ENCODE data around the gene CCNY. TPM values are rescaled to one million over a fixed set of nuclear protein-coding genes. Genes with fewer than 3 reads are reported as not detected.

The CCNY gene
- total RNA-seq, 1 experiment from 2014 or later = 62.2 TPM

DNA sequence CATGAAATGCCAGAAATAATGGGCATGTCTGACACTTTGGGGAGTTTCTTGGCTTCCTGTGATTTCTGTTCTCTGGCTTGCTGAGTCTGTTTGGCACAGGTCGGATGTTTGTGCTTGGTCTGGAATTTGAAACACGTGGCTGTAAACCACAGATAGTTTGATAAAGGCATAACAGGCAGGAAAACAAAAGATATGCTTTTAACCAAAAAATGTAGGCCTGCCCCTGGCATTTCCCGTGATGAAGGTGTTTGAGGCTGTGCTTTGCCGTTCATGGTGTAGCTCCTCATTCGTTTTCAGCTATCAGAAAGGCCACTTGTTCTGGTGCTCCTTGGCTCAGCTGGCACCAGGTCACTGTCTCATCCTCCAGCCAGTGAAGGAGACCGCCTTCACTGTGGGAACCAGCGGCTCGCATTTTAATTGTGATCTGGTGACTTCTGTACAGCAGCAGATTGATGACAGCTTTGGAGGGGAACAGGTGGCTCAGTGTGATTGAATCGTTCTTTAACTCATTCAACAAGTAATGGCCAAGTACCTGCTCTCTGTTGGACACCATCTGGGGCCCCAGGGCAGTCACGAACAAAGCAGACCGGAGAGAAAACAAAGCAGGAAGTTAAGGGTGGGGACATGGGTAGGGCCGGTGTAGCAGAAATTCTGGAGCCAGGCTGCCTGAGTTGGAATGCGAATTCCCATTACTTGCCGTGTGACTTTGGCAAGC lies 111.5 kb downstream of the CCNY start:
- no TSS peak for BruUV-seq (replicated peaks)
- ATAC-seq (peak; percentile 81), DNase-seq (ENCODE audit: low read depth, low spot score) (peak; percentile 10)
- Histone ChIP-seq H3K9me2 (ENCODE audit: insufficient read depth) (no peaks in the 10 kb centered on the region), H3K4me2 (ENCODE audit: low read length) (peak overlapping the region; percentile 69), H3K4me1 (ENCODE audit: control insufficient read depth in 1 of 2, insufficient read depth in 2 of 2, low read length in 2 of 2) (peaks cover 25 to 30% of the 10 kb centered on the region in 2 experiments), H3K79me2 (ENCODE audit: insufficient read depth, low read length) (peaks cover 93% of the 10 kb centered on the region), H3K36me3 (ENCODE audit: control insufficient read depth in 1 of 2, insufficient read depth in 2 of 2, low read length in 2 of 2) (no peaks in the 10 kb centered on the region), H3K27ac (ENCODE audit: low read depth, low read length) (peak overlapping the region; percentile 46), H3K27me3 (ENCODE audit: insufficient read depth, low read length) (no peaks in the 10 kb centered on the region), H4K20me1 (ENCODE audit: insufficient read depth) (no peaks in the 10 kb centered on the region), H3K9me3 (ENCODE audit: control insufficient read depth in 1 of 2, insufficient read depth in 1 of 2, low read depth in 1 of 2, low read length in 2 of 2) (peaks cover 7 to 23% of the 10 kb centered on the region in 2 experiments; a peak in 2 of 4 replicates), H2AFZ (ENCODE audit: low read depth, low read length, poor library complexity, severe bottlenecking) (no peak overlapping the region), H3K9ac (ENCODE audit: low read length) (0 out of 2 replicates have a peak overlapping the region, but pooled peaks have one; percentile 4), H3K4me3 (replicated peaks in 1 of 2; ENCODE audit: low read depth in 1 of 2, low read length in 2 of 2) (peak overlapping the region in 1 of 2 experiments; percentile 33; a peak in 2 of 4 replicates)
- TF ChIP-seq ELF1 (IDR thresholded peaks at IDR 0.05; ENCODE audit: borderline replicate concordance, low read depth) = no peak
- peak; percentile 34; the same call in 1 of the 2 replicates for TF ChIP-seq MAX (IDR thresholded peaks at IDR 0.05)
- TF ChIP-seq POLR2AphosphoS5 (IDR thresholded peaks at IDR 0.05; ENCODE audit: low read depth, low read length) = no peak
- no peak for TF ChIP-seq ATF3 (IDR thresholded peaks at IDR 0.05)
- no peak for TF ChIP-seq ZNF274 (IDR thresholded peaks at IDR 0.05; ENCODE audit: low read depth, low read length)
- peak; percentile 19 for TF ChIP-seq YY1 (IDR thresholded peaks at IDR 0.05; ENCODE audit: extremely low read depth, insufficient replicate concordance, low read depth, low read length)
- TF ChIP-seq, protein P1, sequence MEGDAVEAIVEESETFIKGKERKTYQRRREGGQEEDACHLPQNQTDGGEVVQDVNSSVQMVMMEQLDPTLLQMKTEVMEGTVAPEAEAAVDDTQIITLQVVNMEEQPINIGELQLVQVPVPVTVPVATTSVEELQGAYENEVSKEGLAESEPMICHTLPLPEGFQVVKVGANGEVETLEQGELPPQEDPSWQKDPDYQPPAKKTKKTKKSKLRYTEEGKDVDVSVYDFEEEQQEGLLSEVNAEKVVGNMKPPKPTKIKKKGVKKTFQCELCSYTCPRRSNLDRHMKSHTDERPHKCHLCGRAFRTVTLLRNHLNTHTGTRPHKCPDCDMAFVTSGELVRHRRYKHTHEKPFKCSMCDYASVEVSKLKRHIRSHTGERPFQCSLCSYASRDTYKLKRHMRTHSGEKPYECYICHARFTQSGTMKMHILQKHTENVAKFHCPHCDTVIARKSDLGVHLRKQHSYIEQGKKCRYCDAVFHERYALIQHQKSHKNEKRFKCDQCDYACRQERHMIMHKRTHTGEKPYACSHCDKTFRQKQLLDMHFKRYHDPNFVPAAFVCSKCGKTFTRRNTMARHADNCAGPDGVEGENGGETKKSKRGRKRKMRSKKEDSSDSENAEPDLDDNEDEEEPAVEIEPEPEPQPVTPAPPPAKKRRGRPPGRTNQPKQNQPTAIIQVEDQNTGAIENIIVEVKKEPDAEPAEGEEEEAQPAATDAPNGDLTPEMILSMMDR (IDR thresholded peaks at IDR 0.05 in 2 of 3, conservative IDR thresholded peaks at IDR 0.05 in 1 of 3; ENCODE audit: borderline replicate concordance in 1 of 3, insufficient read depth in 1 of 3, low read depth in 2 of 3, low read length in 2 of 3) = no peak
- no peak for TF ChIP-seq RAD21 (IDR thresholded peaks at IDR 0.05; ENCODE audit: low read depth)
- no peak for TF ChIP-seq SRF (IDR thresholded peaks at IDR 0.05; ENCODE audit: low read depth)
- TF ChIP-seq JUND (IDR thresholded peaks at IDR 0.05) = no peak
- TF ChIP-seq FOSL1 (IDR thresholded peaks at IDR 0.05; ENCODE audit: low read depth) = no peak
- RAD21 ChIA-PET (ENCODE audit: low non-redundant PET in 1 of 2, low total read pairs in 2 of 2, uncharacterized antibody in 2 of 2, unreplicated experiment in 2 of 2) = no interaction called here
- POLR2A ChIA-PET = no interaction called here
- CTCF ChIA-PET = no interaction called here
- intact Hi-C loops (cut with micrococcal nuclease) = no loop called here

All from HCT116 (cell line).